Lower lobe of right lung (tissue), 2 donors: ENCODE results near the gene RAD51B. TPM values are rescaled to one million over a fixed set of nuclear protein-coding genes. Genes with fewer than 3 reads are reported as not detected.

Source experiments
- ATAC-seq, 2 donors: fragments of 200-7000 bp; cut with Tn5 transposase; one replicate each; pipeline ENCODE4 v1.9.1; 2020 to 2022; ENCODE audit warnings: mild to moderate bottlenecking in 2 of 2, moderate library complexity in 2 of 2
- DNase-seq: peaks from one replicate; pipeline ENCODE4 v3.0.0-alpha.2; 2020
- H3K27ac ChIP-seq: fragments of 200-600 bp; one replicate; pipeline ENCODE4 v1.8.0; 2022
- H3K27me3 ChIP-seq: fragments of 200-600 bp; one replicate; pipeline ENCODE4 v1.8.0; 2022; ENCODE audit warnings: low read depth
- H3K36me3 ChIP-seq: fragments of 200-600 bp; one replicate; pipeline ENCODE4 v1.8.0; 2022; ENCODE audit warnings: mild to moderate bottlenecking
- H3K4me1 ChIP-seq: fragments of 200-600 bp; one replicate; pipeline ENCODE4 v1.8.0; 2022
- H3K4me3 ChIP-seq: fragments of 200-600 bp; one replicate; pipeline ENCODE4 v1.8.0; 2022; ENCODE audit warnings: mild to moderate bottlenecking
- H3K9me3 ChIP-seq: fragments of 200-600 bp; one replicate; pipeline ENCODE4 v1.8.0; 2022
- intact Hi-C: fragments of 100-400 bp; cut with DNase I; formaldehyde crosslinking; loops from one replicate; pipeline ENCODE4 v1.11.0; 2022
- total RNA-seq: library from RNA; stranded (reverse); fragmentation: NEBNext Ultra II Directional; extraction: Animal tissue kit (Norgen Biotek cat#: 25700); gene quantifications from one replicate; pipeline ENCODE4 v1.2.1, GENCODE V29; 2021
- TF ChIP-seq, protein P1 (sequence below): fragments of 200-600 bp; IDR thresholded peaks from one replicate; pipeline ENCODE4 v1.8.0; 2022; ENCODE audit warnings: antibody characterized with exemption, mild to moderate bottlenecking
- donor health status: DM: no; HTN: yes; CAD: no; lungs with severe emphysema.

The RAD51B gene
- total RNA-seq, 1 donor from 2014 or later = 22.2 TPM

DNA sequence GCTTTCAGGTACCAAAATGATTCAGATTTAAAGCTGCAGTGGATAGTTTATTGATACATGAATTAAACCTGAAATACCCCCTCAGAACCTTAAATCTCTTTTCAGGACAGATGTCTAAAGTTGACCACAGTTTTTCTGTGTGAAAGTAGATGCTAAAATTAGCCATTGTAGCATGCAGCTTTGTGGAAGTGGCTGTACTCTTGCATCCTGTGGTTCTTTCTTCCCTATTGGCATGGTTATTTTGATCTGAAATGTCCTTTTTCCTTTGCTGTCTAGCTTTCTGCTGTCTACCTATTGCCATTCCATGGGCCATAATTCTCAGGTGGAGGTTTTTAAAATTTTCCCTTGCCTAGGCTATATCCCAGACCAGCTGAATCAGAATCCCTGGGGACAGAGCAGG, 517.7 kb downstream of the RAD51B start:
- H3K9me3 ChIP-seq = no peaks in the 10 kb centered on the region
- intact Hi-C loops = no loop called here
- H3K36me3 ChIP-seq = no peaks in the 10 kb centered on the region
- DNase-seq (no peak), ATAC-seq (no peak)
- H3K4me1 ChIP-seq = peaks cover 5% of the 10 kb centered on the region
- no peak overlapping the region for H3K4me3 ChIP-seq
- no peak overlapping the region for H3K27ac ChIP-seq
- TF ChIP-seq, protein P1, sequence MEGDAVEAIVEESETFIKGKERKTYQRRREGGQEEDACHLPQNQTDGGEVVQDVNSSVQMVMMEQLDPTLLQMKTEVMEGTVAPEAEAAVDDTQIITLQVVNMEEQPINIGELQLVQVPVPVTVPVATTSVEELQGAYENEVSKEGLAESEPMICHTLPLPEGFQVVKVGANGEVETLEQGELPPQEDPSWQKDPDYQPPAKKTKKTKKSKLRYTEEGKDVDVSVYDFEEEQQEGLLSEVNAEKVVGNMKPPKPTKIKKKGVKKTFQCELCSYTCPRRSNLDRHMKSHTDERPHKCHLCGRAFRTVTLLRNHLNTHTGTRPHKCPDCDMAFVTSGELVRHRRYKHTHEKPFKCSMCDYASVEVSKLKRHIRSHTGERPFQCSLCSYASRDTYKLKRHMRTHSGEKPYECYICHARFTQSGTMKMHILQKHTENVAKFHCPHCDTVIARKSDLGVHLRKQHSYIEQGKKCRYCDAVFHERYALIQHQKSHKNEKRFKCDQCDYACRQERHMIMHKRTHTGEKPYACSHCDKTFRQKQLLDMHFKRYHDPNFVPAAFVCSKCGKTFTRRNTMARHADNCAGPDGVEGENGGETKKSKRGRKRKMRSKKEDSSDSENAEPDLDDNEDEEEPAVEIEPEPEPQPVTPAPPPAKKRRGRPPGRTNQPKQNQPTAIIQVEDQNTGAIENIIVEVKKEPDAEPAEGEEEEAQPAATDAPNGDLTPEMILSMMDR = no peak
- no peaks in the 10 kb centered on the region for H3K27me3 ChIP-seq

DNA sequence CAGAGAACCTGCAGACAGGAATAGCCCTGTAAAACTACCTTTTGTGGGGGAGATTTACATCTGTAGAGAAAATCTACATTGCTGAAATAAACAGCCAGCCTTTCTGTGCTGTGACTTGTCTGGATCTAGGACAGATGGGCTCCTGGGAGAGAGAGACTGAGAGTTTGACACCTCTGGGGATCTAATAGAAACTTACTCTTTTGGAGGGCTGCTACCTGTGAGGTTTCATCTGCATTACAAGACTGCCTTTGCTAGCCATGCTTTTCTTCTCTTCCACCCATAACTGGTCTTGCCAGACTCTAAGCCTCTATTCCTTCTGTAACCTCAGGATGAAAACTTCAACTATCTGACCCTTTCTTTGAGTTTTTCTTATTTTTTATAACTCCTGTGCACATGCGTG, 520.7 kb downstream of the RAD51B start:
- Histone ChIP-seq H3K4me1 (peaks cover 5% of the 10 kb centered on the region), H3K4me3 (no peak overlapping the region), H3K27me3 (no peaks in the 10 kb centered on the region), H3K36me3 (no peaks in the 10 kb centered on the region), H3K27ac (no peak overlapping the region), H3K9me3 (no peaks in the 10 kb centered on the region)
- DNase-seq = no peak
- intact Hi-C loops = no loop called here
- TF ChIP-seq, protein P1 = no peak
- no peak for ATAC-seq

DNA sequence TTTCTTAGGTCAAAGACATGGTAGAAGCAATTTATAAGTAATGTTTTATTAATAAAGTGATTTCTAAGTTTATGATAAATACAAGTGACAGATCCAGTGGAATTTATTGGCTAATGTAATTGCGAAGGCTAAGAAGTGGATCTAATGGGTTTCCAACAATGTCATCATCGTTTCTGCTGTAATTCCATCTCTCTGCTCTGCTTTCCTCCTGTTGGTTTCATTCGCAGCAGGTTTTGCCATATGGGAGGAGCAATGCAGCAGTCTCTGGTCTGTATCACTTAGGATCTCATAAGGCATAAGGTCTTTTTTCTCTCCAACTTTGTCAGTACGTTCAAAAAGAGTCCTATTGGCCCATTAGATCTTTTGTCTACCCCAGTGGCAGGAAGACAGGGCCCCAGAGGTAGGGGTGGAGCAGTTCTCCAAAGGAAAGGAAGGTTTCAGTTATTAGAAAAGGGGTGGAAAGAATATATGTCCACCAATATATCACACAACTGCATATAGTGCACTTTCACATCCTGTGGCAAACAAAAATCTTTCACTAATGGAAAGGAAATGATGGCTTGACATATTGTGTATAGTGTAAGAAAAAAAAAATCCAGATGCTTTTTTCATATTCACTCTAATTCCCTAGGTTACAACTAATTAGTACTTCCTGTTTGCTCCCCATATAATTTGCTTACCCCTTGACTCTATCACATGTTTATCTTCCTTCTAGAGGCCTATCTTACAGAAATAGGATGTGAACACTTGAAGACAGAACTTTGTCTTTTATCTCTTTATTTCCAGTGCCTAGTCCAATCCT, 522.0 kb downstream of the RAD51B start:
- Histone ChIP-seq H3K27ac (no peak overlapping the region), H3K4me3 (no peak overlapping the region), H3K27me3 (no peaks in the 10 kb centered on the region), H3K4me1 (peaks cover 5% of the 10 kb centered on the region), H3K9me3 (no peaks in the 10 kb centered on the region), H3K36me3 (no peaks in the 10 kb centered on the region)
- ATAC-seq = no peak
- no peak for DNase-seq
- TF ChIP-seq, protein P1 = no peak
- intact Hi-C loops = no loop called here

DNA sequence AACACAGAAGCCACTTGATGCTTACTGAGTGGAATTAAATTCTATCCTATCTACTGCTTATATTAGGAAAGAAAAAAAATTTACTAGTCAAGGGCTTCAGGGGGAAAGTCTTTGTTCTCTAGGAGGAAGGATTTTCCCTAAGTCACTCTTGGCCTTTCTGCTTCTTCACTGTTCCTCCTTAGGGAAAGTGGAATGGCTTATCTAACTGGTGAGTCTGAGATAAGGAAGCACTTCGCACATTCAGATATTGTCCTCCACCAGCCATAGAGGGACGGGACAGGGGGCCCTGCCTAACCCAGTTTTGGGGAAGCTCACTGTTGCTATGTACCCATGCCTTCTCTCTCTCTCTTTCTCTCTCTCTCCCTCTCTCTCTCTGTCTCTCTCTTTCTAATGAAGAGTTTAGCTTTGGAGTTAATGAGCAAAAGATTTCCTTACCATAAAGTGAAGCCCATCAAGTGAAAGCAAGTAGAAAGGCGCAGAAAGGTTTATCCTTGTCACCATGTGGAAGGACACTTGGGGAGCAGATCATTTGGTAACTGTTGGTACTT, 522.7 kb downstream of the RAD51B start:
- Histone ChIP-seq H3K36me3 (no peaks in the 10 kb centered on the region), H3K4me1 (peaks cover 5% of the 10 kb centered on the region), H3K27ac (no peak overlapping the region), H3K27me3 (no peaks in the 10 kb centered on the region), H3K9me3 (no peaks in the 10 kb centered on the region), H3K4me3 (no peak overlapping the region)
- ATAC-seq (no peak), DNase-seq (no peak)
- TF ChIP-seq, protein P1 = no peak
- intact Hi-C loops = no loop called here

DNA sequence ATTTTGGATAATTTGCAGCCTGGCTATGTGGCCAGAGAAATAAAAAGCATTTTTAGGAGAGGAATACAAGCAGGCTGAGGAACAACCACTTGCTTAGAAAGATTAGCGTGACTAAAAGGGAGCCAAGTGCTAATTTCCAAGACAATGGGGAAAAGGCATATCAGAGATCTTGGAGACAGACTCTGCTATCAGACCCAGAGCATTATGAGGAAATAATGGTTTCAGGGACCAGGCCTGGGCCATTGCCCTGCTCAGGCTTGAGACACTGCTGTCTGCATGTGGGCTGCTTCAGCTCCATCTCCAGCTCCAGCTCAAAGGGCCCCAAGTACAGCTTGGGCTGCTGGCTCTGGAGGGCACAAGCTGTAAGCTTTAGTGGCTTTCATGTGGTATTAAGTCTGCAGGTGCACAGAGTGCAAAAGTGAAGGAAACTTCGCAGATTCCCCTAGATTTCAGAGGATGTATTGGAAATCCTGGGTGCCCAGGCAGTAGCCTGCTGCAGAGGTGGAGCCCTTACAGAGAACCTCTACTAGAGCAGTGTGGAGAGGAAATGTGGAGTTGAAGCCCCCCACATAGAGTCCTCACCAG, 524.0 kb downstream of the RAD51B start:
- H3K36me3 ChIP-seq = no peaks in the 10 kb centered on the region
- ATAC-seq (no peak), DNase-seq (no peak)
- no peak overlapping the region for H3K27ac ChIP-seq
- H3K27me3 ChIP-seq = no peaks in the 10 kb centered on the region
- H3K4me1 ChIP-seq = peaks cover 5% of the 10 kb centered on the region
- intact Hi-C loops = no loop called here
- H3K9me3 ChIP-seq = no peaks in the 10 kb centered on the region
- H3K4me3 ChIP-seq = no peak overlapping the region
- TF ChIP-seq, protein P1 = no peak
